OCI-LY1 (cell line): ENCODE data around the gene GABPA.
"Not testable (repeated sequence)": the region's sequence is repeated elsewhere in the genome, so short reads cannot be mapped to it uniquely, and the experiment has no call there.

Experiments used
- CTCF ChIP-seq: fragments of 200-600 bp; sonication (generic), shearing (Covaris generic); IDR thresholded peaks from 2 replicates; pipeline ENCODE4 v1.5.1; 2017; ENCODE audit warnings: mild to moderate bottlenecking, antibody characterized with exemption, low read length, moderate library complexity, mixed read lengths
- EZH2 ChIP-seq: fragments of 200-600 bp; sonication (generic), shearing (Covaris generic); IDR thresholded peaks from 2 replicates; pipeline ENCODE4 v1.8.0; 2017; ENCODE audit warnings: borderline replicate concordance, mixed run types, mild to moderate bottlenecking, antibody characterized with exemption, low read length, moderate library complexity, mixed read lengths

DNA sequence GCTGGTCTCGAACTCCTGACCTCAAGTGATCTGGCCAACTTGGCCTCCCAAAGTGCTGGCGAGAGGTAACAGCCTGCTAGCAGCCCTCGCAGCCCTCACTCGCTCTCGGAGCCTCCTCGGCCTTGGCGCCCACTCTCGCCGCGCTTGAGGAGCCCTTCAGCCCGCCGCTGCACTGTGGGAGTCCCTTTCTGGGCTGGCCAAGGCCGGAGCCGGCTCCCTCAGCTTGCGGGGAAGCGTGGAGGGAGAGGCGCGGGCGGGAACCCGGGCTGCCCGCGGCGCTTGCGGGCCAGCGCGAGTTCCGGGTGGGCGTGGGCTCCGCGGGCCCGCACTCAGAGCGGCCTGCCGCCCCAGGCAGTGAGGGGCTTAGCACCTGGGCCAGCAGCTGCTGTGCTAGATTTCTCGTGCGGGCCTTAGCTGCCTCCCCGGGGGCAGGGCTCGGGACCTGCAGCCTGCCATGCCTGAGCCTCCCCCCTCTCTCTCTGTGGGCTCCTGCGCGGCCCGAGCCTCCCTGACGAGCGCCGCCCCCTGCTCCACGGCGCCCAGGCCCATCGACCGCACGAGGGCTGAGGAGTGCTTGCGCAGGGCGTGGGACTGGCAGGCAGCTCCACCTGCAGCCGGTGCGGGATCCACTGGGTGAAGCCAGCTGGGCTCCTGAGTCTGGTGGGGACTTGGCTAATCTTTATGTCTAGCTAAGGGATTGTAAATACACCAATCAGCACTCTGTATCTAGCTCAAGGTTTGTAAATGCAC is 43.5 kb downstream of the GABPA start:
- not testable (repeated sequence) for TF ChIP-seq CTCF, EZH2
